Esophagus (tissue), 2 donors: Measurements from ENCODE around the gene VANGL1. TPM values are rescaled to one million over a fixed set of nuclear protein-coding genes. Genes with fewer than 3 reads are reported as not detected.
A peak's percentile ranks its signal among the peaks of the same experiment; 100 is the strongest.

ENCODE experiments used
- H3K27ac ChIP-seq, 2 donors: one replicate each; pipeline ENCODE4 v1.5.1; 2013; ENCODE audit warnings: low read depth in 2 of 2, mild to moderate bottlenecking in 2 of 2, inconsistent platforms in 1 of 2, low read length in 1 of 2, moderate library complexity in 1 of 2
- H3K27me3 ChIP-seq, 2 donors: one replicate each; pipeline ENCODE4 v1.6.1; 2013; ENCODE audit warnings: low read length in 2 of 2, control low read depth in 1 of 2, mild to moderate bottlenecking in 1 of 2; ENCODE audit not compliant: insufficient read depth in 2 of 2, control insufficient read depth in 1 of 2
- H3K36me3 ChIP-seq, 2 donors: one replicate each; pipeline ENCODE4 v1.6.1; 2013; ENCODE audit warnings: low read length in 1 of 2; ENCODE audit not compliant: control insufficient read depth in 2 of 2, insufficient read depth in 2 of 2
- H3K4me1 ChIP-seq, 2 donors: one replicate each; pipeline ENCODE4 v1.6.1; 2013; ENCODE audit warnings: low read length in 1 of 2; ENCODE audit not compliant: control insufficient read depth in 2 of 2, insufficient read depth in 2 of 2
- H3K4me3 ChIP-seq, 2 donors: one replicate each; pipeline ENCODE4 v1.5.1; 2013; ENCODE audit warnings: low read length in 2 of 2, mild to moderate bottlenecking in 2 of 2, low read depth in 1 of 2, moderate library complexity in 1 of 2
- H3K9me3 ChIP-seq, 2 donors: one replicate each; pipeline ENCODE4 v1.6.1; 2013; ENCODE audit warnings: mild to moderate bottlenecking in 2 of 2, low read depth in 1 of 2, low read length in 1 of 2, moderate library complexity in 1 of 2; ENCODE audit not compliant: control insufficient read depth in 2 of 2, insufficient read depth in 1 of 2
- WGBS, 2 donors: extraction: QIAGEN DNeasy Blood & Tissue Kit; methylation state at CpG; one replicate each; pipeline ENCODE4 v1.1.7; 2013; 5-methylcytosine and 5-hydroxymethylcytosine counted together
- polyA plus RNA-seq, 2 donors: library from polyadenylated mRNA; stranded (reverse); fragments of 200-250 nt; gene quantifications; one replicate each; pipeline ENCODE4 v1.2.3, GENCODE V29; 2013
- donor health status: healthy with polysubstance abuse.
- donor health status: Bipolar disorder and iron deficiency.

The VANGL1 gene
- polyA plus RNA-seq, result 1 to 10 TPM; 3.4 to 4.1 TPM

GRCh38 chr1:115641762-115642167 lies at the start of gene VANGL1:
TSS of gene VANGL1 (plus strand) at chr1:115641970. CDS start at chr1:115651414, 9,444 bp downstream.
- H3K4me3 ChIP-seq, result peak within 1 kb of the TSS; percentile 84 to 96
- WGBS, 2 donors, result 0 to 1% methylated on average over 40 to 61 of the region's 61 CpGs
- no peaks in the 10 kb centered on the region for H3K36me3 ChIP-seq
- H3K4me1 ChIP-seq, result peaks cover 0 to under 1% of the 10 kb centered on the region in 2 donors
- H3K27me3 ChIP-seq, result no peaks in the 10 kb centered on the region
- H3K27ac ChIP-seq, result peak within 1 kb of the TSS; percentile 86 to 88
- H3K9me3 ChIP-seq, result peaks cover 4% of the 10 kb centered on the region in 2 donors

- Histone ChIP-seq H3K36me3 (no peaks in the 10 kb centered on the region), H3K4me1 (no peaks in the 10 kb centered on the region), H3K9me3 (no peaks in the 10 kb centered on the region), H3K27me3 (no peaks in the 10 kb centered on the region), H3K27ac (no peak overlapping the region), H3K4me3 (no peak overlapping the region)
- WGBS, 2 donors, result 94 to 98% methylated on average over 1 of the region's 1 CpG
Measured at GRCh38 chr1:115592264-115592663, 49.5 kb upstream of the VANGL1 start.

- Histone ChIP-seq H3K4me1 (no peaks in the 10 kb centered on the region), H3K9me3 (no peaks in the 10 kb centered on the region), H3K27ac (no peak overlapping the region), H3K27me3 (no peaks in the 10 kb centered on the region), H3K36me3 (no peaks in the 10 kb centered on the region), H3K4me3 (no peak overlapping the region)
- WGBS, 2 donors, result 89 to 92% methylated on average over 4 of the region's 4 CpGs
Measured at GRCh38 chr1:115593365-115594259, 48.2 kb upstream of the VANGL1 start.

- H3K4me1 ChIP-seq, result no peaks in the 10 kb centered on the region
- 83% methylated on average over 4 of the region's 4 CpGs for WGBS, 2 donors
- H3K27ac ChIP-seq, result no peak overlapping the region
- no peaks in the 10 kb centered on the region for H3K36me3 ChIP-seq
- no peaks in the 10 kb centered on the region for H3K9me3 ChIP-seq
- H3K4me3 ChIP-seq, result no peak overlapping the region
- H3K27me3 ChIP-seq, result no peaks in the 10 kb centered on the region
Measured at GRCh38 chr1:115594600-115594999, 47.2 kb upstream of the VANGL1 start.

- Histone ChIP-seq H3K4me3 (no peak overlapping the region), H3K36me3 (no peaks in the 10 kb centered on the region), H3K4me1 (no peaks in the 10 kb centered on the region), H3K27ac (no peak overlapping the region), H3K9me3 (no peaks in the 10 kb centered on the region), H3K27me3 (no peaks in the 10 kb centered on the region)
- WGBS, 2 donors, result 63% methylated on average over 12 of the region's 12 CpGs
Measured at GRCh38 chr1:115595279-115596079, 46.3 kb upstream of the VANGL1 start.

- H3K27ac ChIP-seq, result no peak overlapping the region
- H3K36me3 ChIP-seq, result no peaks in the 10 kb centered on the region
- H3K27me3 ChIP-seq, result no peaks in the 10 kb centered on the region
- 40 to 44% methylated on average over 7 of the region's 7 CpGs for WGBS, 2 donors
- no peak overlapping the region for H3K4me3 ChIP-seq
- no peaks in the 10 kb centered on the region for H3K4me1 ChIP-seq
- no peaks in the 10 kb centered on the region for H3K9me3 ChIP-seq
Measured at GRCh38 chr1:115596080-115596780, 45.5 kb upstream of the VANGL1 start.

GRCh38 chr1:115604508-115604907 lies 37.3 kb upstream of the VANGL1 start:
- Histone ChIP-seq H3K27ac (no peak overlapping the region), H3K4me3 (no peak overlapping the region), H3K4me1 (no peaks in the 10 kb centered on the region), H3K27me3 (no peaks in the 10 kb centered on the region), H3K36me3 (no peaks in the 10 kb centered on the region), H3K9me3 (no peaks in the 10 kb centered on the region)
- WGBS, 2 donors, result 98 to 99% methylated on average over 3 of the region's 3 CpGs

GRCh38 chr1:115606305-115606704 lies 35.5 kb upstream of the VANGL1 start:
- Histone ChIP-seq H3K4me3 (no peak overlapping the region), H3K27me3 (no peaks in the 10 kb centered on the region), H3K27ac (no peak overlapping the region), H3K4me1 (no peaks in the 10 kb centered on the region), H3K36me3 (no peaks in the 10 kb centered on the region), H3K9me3 (no peaks in the 10 kb centered on the region)
- WGBS, 2 donors, result 47 to 75% methylated on average over 5 of the region's 5 CpGs

GRCh38 chr1:115609021-115609420 lies 32.7 kb upstream of the VANGL1 start:
- WGBS, 2 donors, result 63 to 77% methylated on average over 1 of the region's 1 CpG
- no peaks in the 10 kb centered on the region for H3K27me3 ChIP-seq
- no peaks in the 10 kb centered on the region for H3K9me3 ChIP-seq
- no peaks in the 10 kb centered on the region for H3K36me3 ChIP-seq
- no peaks in the 10 kb centered on the region for H3K4me1 ChIP-seq
- no peak overlapping the region for H3K27ac ChIP-seq
- no peak overlapping the region for H3K4me3 ChIP-seq
